GM21529 (cell line): ENCODE results near the gene PCDHGA4.
"Not testable (repeated sequence)": the region's sequence is repeated elsewhere in the genome, so short reads cannot be mapped to it uniquely, and the experiment has no call there.

Experiments
- ATAC-seq: cut with Tn5 transposase; IDR thresholded peaks from one replicate; pipeline ENCODE4 v1.9.1; 2021; ENCODE audit not compliant: unreplicated experiment

PCDHGA4 gene

DNA sequence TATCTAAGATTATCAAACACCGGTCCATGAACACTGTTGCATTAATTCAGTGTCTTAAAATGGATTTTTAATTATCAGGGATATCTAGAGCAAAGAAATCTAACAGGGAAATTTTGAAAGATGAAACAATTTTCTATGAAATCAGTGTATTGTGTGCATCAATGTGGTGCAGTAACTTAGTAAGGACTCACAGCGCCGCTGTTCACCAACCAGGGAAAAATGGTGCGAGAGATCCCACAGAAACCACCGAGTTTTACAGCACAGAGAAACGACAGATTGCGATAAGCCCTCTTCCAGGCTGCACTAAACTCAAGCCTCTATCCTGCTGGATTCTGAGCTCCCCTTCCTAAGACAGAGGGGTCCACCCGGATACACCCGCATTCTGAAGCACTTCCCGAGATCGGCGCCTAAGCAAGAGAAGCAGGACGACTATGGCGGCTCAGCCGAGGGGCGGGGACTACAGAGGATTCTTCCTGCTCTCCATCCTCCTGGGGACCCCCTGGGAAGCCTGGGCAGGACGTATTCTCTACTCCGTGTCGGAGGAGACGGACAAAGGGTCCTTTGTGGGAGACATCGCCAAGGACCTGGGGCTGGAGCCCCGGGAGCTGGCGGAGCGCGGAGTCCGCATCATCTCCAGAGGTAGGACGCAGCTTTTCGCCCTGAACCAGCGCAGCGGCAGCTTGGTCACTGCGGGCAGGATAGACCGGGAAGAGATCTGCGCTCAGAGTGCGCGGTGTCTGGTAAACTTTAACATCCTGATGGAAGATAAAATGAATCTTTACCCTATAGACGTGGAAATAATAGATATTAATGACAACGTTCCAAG is 27.9 kb downstream of the PCDHGA4 start, which contains the start of gene PCDHGA7:
Gene PCDHGA7, plus strand, starts transcription at position 274 of the 826 bp plus-strand sequence. Its CDS starts 158 bp downstream, at position 432.
- ATAC-seq, result no peak

DNA sequence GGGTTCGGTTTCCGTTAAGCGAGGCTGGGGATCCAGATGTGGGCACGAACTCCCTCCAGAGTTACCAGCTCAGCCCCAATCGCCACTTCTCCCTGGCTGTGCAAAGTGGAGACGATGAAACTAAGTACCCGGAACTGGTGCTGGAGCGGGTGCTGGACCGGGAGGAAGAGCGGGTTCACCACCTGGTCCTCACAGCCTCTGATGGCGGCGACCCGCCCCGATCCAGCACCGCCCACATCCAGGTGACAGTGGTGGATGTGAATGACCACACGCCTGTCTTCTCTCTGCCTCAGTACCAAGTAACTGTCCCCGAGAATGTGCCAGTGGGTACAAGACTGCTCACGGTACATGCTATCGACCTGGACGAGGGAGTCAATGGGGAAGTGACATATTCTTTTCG is 28.5 kb downstream of the PCDHGA4 start:
- ATAC-seq, result no peak

DNA sequence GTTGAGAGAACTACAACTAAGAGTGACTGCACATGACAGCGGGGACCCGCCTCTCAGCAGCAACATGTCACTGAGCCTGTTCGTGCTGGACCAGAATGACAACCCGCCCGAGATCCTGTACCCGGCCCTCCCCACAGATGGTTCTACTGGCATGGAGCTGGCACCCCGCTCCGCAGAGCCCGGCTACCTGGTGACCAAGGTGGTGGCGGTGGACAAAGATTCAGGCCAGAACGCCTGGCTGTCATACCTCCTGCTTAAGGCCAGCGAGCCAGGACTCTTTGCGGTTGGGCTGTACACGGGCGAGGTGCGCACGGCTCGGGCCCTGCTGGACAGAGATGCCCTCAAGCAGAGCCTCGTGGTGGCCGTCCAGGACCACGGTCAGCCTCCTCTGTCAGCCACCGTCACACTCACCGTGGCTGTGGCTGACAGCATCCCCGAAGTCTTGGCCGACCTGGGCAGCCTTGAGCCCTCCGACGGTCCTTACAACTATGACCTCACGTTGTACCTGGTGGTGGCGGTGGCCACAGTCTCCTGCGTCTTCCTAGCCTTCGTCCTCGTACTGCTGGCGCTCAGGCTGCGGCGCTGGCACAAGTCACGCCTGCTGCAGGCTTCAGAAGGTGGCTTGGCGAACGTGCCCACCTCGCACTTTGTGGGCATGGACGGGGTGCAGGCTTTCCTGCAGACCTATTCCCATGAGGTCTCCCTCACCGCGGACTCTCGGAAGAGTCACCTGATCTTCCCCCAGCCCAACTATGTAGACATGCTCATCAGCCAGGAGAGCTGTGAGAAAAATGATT is 29.8 kb downstream of the PCDHGA4 start:
- ATAC-seq, result no peak

DNA sequence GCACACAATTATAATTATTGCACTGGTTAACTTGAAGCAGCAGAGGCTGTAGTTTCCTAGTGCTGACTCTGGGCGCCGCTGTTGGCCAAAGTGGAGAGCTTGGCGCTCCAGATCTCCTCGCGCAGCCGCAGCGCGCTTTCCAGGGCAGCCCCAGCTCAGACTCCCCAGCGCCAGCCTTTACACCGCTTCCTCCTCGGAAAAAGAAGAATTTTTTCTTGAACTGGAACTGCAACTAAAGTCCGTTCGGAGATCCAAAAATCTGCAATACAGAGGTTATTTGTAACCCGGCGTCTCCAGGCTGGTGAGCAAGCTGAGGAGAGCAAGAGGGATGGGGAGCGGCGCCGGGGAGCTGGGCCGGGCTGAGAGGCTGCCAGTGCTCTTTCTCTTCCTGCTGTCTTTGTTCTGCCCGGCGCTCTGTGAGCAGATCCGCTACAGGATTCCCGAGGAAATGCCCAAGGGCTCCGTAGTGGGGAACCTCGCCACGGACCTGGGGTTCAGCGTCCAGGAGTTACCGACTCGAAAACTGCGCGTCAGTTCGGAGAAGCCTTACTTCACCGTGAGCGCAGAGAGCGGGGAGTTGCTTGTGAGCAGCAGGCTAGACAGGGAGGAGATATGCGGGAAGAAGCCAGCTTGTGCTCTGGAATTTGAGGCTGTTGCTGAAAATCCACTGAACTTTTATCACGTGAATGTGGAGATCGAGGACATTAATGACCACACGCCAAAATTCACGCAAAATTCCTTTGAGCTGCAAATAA is 32.9 kb downstream of the PCDHGA4 start, which contains the start of gene PCDHGB4:
Gene PCDHGB4, plus strand, starts transcription at position 142 of the 755 bp plus-strand sequence. Its CDS starts 187 bp downstream, at position 329.
- ATAC-seq, result peak; percentile 89

DNA sequence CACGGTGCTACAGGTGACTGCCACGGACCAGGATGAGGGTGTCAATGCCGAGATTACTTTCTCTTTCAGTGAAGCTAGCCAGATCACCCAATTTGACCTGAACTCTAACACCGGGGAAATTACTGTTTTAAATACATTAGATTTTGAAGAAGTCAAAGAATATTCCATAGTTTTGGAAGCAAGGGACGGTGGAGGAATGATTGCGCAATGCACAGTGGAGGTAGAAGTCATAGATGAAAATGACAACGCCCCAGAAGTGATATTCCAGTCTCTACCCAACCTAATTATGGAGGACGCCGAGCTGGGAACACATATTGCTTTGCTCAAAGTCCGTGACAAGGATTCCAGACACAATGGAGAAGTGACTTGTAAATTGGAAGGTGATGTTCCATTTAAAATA is 33.8 kb downstream of the PCDHGA4 start:
- ATAC-seq, result no peak

DNA sequence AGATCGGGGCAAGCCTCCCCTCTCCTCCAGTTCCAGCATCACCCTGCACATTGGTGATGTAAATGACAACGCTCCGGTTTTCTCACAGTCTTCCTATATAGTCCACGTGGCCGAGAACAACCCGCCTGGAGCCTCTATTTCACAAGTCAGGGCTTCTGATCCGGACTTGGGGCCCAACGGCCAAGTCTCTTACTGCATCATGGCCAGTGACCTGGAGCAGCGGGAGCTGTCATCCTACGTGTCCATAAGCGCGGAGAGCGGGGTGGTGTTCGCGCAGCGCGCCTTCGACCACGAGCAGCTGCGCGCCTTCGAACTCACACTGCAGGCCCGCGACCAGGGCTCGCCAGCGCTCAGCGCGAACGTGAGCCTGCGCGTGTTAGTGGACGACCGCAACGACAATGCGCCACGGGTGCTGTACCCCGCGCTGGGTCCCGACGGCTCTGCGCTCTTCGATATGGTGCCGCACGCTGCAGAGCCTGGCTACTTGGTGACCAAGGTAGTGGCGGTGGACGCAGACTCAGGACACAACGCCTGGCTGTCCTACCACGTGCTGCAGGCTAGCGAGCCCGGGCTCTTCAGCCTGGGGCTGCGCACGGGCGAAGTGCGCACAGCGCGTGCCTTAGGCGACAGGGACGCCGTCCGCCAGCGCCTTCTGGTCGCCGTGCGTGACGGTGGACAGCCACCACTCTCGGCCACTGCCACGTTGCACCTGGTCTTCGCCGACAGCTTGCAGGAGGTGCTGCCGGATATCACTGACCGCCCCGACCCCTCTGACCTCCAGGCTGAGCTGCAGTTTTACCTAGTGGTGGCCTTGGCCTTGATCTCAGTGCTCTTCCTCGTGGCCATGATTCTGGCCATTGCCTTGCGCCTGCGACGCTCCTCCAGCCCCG is 34.6 kb downstream of the PCDHGA4 start:
- no peak for ATAC-seq

DNA sequence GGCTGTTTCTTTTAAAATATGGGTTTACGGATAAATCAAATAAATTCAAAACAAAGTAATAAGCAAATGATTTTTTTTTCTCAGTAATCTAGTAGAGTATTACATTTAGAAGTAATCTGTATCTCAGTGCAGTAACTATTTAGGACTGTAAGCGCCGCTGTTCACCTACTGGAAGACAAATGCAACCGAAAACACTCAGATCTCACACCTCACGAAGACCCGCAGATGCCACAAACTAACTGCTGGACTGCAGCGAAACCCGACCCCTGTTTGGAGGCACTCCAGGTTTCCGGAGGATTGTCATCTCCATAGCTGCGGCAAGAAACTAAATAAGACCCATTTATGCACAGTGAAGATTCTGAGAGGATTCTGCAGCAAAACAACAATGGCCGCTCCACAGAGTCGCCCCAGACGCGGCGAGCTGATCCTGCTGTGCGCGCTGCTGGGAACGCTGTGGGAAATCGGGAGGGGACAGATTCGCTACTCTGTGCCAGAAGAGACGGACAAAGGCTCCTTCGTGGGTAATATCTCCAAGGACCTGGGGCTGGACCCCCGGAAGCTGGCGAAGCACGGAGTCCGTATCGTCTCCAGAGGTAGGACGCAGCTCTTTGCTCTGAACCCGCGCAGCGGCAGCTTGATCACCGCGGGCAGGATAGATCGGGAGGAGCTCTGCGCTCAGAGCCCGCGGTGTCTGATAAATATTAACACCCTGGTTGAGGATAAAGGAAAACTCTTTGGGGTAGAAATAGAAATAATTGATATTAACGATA is 37.8 kb downstream of the PCDHGA4 start, which contains the start of gene PCDHGA8:
Gene PCDHGA8, plus strand, starts transcription at position 205 of the 770 bp plus-strand sequence. Its CDS starts 181 bp downstream, at position 386.
- no peak for ATAC-seq

DNA sequence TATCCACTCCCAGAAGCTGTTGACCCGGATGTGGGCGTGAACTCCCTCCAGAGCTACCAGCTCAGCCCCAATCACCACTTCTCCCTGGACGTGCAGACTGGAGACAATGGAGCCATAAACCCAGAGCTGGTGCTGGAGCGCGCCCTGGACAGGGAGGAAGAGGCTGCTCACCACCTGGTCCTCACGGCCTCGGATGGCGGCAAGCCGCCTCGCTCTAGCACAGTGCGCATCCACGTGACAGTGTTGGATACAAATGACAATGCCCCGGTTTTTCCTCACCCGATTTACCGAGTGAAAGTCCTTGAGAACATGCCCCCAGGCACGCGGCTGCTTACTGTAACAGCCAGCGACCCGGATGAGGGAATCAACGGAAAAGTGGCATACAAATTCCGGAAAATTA is 38.4 kb downstream of the PCDHGA4 start:
- no peak for ATAC-seq

DNA sequence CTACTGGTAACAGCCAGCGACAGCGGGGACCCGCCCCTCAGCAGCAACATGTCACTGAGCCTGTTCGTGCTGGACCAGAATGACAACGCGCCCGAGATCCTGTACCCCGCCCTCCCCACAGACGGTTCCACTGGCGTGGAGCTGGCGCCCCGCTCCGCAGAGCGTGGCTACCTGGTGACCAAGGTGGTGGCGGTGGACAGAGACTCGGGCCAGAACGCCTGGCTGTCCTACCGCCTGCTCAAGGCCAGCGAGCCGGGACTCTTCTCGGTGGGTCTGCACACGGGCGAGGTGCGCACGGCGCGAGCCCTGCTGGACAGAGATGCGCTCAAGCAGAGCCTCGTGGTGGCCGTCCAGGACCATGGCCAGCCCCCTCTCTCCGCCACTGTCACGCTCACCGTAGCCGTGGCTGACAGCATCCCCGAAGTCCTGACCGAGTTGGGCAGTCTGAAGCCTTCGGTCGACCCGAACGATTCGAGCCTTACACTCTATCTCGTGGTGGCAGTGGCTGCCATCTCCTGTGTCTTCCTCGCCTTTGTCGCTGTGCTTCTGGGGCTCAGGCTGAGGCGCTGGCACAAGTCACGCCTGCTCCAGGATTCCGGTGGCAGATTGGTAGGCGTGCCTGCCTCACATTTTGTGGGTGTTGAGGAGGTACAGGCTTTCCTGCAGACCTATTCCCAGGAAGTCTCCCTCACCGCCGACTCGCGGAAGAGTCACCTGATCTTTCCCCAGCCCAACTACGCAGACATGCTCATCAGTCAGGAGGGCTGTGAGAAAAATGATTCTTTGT is 39.8 kb downstream of the PCDHGA4 start:
- ATAC-seq, result not testable (repeated sequence)

DNA sequence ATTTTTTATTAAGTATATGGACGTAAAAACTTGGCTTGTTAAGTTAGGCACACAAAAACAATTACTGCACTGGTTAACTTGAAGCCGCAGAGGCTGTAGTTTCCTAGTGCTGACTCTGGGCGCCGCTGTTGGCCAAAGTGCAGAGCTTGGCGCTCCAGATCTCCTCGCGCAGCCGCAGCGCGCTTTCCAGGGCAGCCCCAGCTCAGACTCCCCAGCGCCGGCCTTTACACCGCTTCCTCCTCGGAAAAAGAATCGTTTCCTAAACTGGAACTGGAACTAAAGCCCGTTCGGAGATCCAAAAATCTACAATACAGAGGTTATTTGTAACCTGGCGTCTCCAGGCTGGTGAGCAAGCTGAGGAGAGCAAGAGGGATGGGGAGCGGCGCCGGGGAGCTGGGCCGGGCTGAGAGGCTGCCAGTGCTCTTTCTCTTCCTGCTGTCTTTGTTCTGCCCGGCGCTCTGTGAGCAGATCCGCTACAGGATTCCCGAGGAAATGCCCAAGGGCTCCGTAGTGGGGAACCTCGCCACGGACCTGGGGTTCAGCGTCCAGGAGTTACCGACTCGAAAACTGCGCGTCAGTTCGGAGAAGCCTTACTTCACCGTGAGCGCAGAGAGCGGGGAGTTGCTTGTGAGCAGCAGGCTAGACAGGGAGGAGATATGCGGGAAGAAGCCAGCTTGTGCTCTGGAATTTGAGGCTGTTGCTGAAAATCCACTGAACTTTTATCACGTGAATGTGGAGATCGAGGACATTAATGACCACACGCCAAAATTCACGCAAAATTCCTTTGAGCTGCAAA is 43.1 kb downstream of the PCDHGA4 start, which contains the start of gene PCDHGB5:
Gene PCDHGB5, plus strand, starts transcription at position 192 of the 796 bp plus-strand sequence. Its CDS starts 181 bp downstream, at position 373.
- peak; percentile 94 for ATAC-seq

DNA sequence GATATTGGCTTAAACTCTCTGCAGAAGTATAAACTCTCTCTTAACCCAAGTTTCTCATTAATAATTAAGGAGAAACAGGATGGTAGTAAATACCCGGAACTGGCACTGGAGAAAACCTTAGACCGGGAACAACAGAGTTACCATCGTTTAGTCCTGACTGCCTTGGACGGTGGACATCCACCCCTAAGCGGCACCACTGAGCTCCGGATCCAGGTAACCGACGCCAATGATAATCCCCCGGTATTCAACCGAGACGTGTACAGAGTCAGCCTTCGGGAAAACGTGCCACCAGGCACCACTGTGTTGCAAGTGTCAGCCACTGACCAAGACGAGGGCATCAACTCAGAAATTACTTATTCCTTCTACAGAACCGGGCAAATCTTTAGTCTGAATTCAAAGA is 43.8 kb downstream of the PCDHGA4 start:
- ATAC-seq, result no peak

DNA sequence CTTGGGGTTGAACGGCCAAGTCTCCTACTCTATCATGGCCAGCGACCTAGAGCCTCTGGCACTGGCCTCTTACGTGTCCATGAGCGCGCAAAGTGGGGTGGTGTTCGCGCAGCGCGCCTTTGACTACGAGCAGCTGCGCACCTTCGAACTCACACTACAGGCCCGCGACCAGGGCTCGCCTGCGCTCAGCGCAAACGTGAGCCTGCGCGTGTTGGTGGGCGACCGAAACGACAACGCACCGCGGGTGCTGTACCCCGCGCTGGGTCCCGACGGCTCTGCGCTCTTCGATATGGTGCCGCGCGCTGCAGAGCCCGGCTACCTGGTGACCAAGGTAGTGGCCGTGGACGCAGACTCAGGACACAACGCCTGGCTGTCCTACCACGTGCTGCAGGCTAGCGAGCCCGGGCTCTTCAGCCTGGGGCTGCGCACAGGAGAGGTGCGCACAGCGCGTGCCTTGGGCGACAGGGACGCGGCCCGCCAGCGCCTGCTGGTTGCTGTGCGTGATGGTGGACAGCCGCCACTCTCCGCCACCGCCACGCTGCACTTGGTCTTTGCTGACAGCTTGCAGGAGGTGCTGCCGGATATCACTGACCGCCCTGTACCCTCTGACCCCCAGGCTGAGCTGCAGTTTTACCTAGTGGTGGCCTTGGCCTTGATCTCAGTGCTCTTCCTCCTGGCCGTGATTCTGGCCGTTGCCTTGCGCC is 44.9 kb downstream of the PCDHGA4 start:
- no peak for ATAC-seq

DNA sequence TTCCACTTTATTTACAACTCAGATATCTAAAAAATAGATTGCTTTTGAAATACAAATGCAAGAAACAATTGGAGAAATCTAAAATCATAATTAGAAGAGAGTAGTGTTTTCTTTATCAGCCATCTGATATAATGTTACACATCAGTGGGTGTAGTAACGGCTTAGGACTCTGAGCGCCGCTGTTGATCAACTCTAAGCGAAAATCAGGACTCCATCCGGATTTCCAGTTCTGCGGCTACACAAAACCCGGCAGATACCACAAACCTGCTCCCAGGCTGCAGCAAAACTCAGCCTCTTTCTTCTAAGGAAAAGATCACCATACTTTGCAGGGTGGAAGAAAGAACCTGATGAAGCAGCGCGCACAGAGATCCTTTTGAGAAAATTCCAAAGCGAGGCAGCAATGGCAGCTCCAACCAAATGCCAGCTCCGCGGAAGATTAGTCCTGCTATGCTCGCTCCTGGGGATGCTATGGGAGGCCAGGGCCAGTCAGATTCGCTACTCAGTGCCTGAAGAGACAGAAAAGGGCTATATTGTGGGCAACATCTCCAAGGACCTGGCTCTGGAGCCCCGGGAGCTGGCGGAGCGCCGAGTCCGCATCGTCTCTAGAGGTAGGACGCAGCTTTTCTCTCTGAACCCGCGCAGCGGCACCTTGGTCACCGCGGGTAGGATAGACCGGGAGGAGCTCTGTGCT is 47.9 kb downstream of the PCDHGA4 start, which contains the start of gene PCDHGA9:
Gene PCDHGA9, plus strand, starts transcription at position 226 of the 691 bp plus-strand sequence. Its CDS starts 175 bp downstream, at position 401.
- ATAC-seq, result no peak

DNA sequence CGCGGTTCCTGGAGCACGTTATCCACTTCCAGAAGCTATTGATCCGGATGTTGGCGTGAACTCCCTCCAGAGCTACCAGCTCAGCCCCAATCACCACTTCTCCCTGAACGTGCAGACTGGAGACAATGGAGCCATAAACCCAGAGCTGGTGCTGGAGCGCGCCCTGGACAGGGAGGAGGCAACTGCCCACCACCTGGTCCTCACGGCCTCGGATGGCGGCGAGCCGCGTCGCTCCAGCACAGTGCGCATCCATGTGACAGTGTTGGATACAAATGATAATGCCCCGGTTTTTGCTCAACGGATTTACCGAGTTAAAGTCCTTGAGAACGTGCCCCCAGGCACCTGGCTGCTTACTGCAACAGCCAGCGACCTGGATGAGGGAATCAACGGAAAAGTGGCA is 48.6 kb downstream of the PCDHGA4 start:
- no peak for ATAC-seq
